DOHH2 (cell line): Measurements from ENCODE around the gene ATG2B.

ENCODE experiments used
- H3F3A ChIP-seq: fragments of 200-600 bp; sonication (generic), shearing (Covaris generic); 2 replicates; pipeline ENCODE4 v1.6.0; 2016; ENCODE audit warnings: antibody characterized with exemption, mild to moderate bottlenecking; ENCODE audit not compliant: control insufficient read depth, insufficient read depth
- H3K27ac ChIP-seq: fragments of 200-600 bp; sonication (generic); 2 replicates; pipeline ENCODE4 v1.5.1; 2014; ENCODE audit warnings: low read depth, mild to moderate bottlenecking, low read length, moderate library complexity
- H3K27me3 ChIP-seq: fragments of 200-600 bp; sonication (generic); 2 replicates; pipeline ENCODE4 v1.6.1; 2014; ENCODE audit warnings: mild to moderate bottlenecking, low read length, mixed read lengths; ENCODE audit not compliant: control insufficient read depth
- H3K36me3 ChIP-seq: fragments of 200-600 bp; sonication (generic); 2 replicates; pipeline ENCODE4 v1.6.1; 2014; ENCODE audit warnings: mild to moderate bottlenecking, low read length, moderate library complexity, mixed read lengths; ENCODE audit not compliant: control insufficient read depth
- H3K4me1 ChIP-seq: fragments of 200-600 bp; sonication (generic); 2 replicates; pipeline ENCODE4 v1.6.1; 2014; ENCODE audit warnings: mild to moderate bottlenecking, low read length, mixed read lengths; ENCODE audit not compliant: control insufficient read depth
- H3K4me2 ChIP-seq: fragments of 200-600 bp; sonication (generic); 2 replicates; pipeline ENCODE4 v1.6.0; 2014; ENCODE audit warnings: mild to moderate bottlenecking, low read length, moderate library complexity
- H3K4me3 ChIP-seq: fragments of 200-600 bp; sonication (generic); 2 replicates; pipeline ENCODE4 v1.5.1; 2014; ENCODE audit warnings: mild to moderate bottlenecking, low read length, mixed read lengths
- H3K79me2 ChIP-seq: fragments of 200-600 bp; sonication (generic); 2 replicates; pipeline ENCODE4 v1.6.1; 2014; ENCODE audit warnings: mild to moderate bottlenecking, low read length, mixed read lengths; ENCODE audit not compliant: control insufficient read depth
- H3K9me2 ChIP-seq: fragments of 200-600 bp; sonication (generic); replicated peaks from 2 replicates; pipeline ENCODE4 v1.6.1; 2014; ENCODE audit warnings: mild to moderate bottlenecking, low read length, mixed read lengths; ENCODE audit not compliant: control insufficient read depth
- H3K9me3 ChIP-seq: fragments of 200-600 bp; sonication (generic); 2 replicates; pipeline ENCODE4 v1.6.1; 2014; ENCODE audit warnings: antibody characterized with exemption, low read length, mixed read lengths; ENCODE audit not compliant: control insufficient read depth, insufficient read depth
- H4K20me1 ChIP-seq: fragments of 200-600 bp; sonication (generic); 2 replicates; pipeline ENCODE4 v1.6.0; 2014; ENCODE audit warnings: low read depth, mild to moderate bottlenecking, antibody characterized with exemption, low read length, moderate library complexity; ENCODE audit not compliant: control insufficient read depth, insufficient read depth
- CTCF ChIP-seq: fragments of 200-600 bp; sonication (generic); IDR thresholded peaks from one replicate; pipeline ENCODE4 v1.5.1; 2014; ENCODE audit warnings: antibody characterized with exemption, mild to moderate bottlenecking, low read depth, low read length; ENCODE audit not compliant: poor library complexity, severe bottlenecking
- EZH2phosphoT487 ChIP-seq: fragments of 200-600 bp; sonication (generic); IDR thresholded peaks from 2 replicates; pipeline ENCODE4 v1.6.1; 2017; ENCODE audit warnings: borderline replicate concordance, mild to moderate bottlenecking, antibody characterized with exemption, low read length, moderate library complexity, mixed read lengths

ATG2B gene

DNA sequence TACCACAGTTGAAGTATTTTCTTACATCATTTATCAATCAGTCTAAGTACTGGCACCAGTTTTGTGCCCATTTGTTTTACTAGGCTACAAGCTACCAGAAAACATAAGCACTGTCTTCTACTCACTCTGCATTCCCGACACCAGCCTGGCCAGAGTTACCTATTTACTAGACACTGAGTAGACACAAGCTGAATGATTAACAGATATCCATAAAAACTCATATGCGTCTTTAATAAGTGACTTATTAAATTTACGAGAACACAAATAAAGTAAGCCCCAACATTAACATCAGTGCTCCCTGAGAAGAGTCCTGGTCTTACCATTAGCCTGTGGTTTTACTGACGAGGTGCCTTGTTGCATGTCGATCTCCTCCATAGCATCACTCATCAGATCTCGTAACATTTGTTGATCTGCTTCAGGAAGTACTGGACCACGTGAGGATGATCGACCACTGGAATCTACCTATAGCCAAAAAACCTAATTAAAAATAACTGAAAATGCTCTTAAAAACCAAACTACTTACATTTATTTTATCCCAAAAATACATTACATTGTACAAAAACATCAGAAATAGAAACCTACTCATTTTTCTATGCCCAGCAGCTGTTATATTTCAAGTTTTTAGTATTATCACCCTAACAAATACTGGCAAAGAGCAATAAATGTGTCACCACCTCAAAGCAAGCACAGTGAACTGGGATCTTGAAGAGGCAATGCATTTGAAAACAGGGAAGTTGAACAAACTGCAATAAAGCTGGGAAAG lies 53.8 kb downstream of the ATG2B start:
- Histone ChIP-seq H3K4me1 (no peaks in the 10 kb centered on the region), H3K4me2 (no peak overlapping the region), H3K27me3 (no peaks in the 10 kb centered on the region), H4K20me1 (no peaks in the 10 kb centered on the region), H3K79me2 (no peaks in the 10 kb centered on the region), H3K4me3 (no peak overlapping the region), H3K27ac (no peak overlapping the region), H3K9me3 (no peaks in the 10 kb centered on the region), H3K36me3 (peaks cover 50% of the 10 kb centered on the region), H3K9me2 (no peaks in the 10 kb centered on the region), H3F3A (no peaks in the 10 kb centered on the region)
- TF ChIP-seq EZH2phosphoT487 (no peak), CTCF (no peak)

DNA sequence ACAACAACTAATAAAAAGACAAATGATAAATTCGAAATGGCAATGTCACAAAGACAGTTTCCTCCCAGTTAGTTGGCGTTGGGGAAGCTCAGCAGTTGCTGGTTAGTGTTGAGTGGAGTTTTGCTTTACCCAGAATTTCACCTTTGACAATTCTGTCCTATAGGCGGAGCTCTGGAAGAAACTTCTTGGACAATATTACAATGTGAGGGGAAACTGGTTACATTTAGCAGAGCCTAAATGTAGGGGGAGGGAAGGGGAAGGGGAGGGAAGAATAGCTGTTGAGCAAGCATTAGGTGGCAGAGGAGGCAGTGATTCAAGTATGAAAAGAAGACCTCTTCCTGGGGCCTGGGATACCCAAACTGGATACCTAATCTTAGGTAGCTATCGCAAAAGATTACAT lies 55.7 kb downstream of the ATG2B start:
- Histone ChIP-seq H3K4me1 (no peaks in the 10 kb centered on the region), H3K9me3 (no peaks in the 10 kb centered on the region), H3K79me2 (no peaks in the 10 kb centered on the region), H4K20me1 (no peaks in the 10 kb centered on the region), H3K4me2 (no peak overlapping the region), H3F3A (no peaks in the 10 kb centered on the region), H3K36me3 (peaks cover 57% of the 10 kb centered on the region), H3K27me3 (no peaks in the 10 kb centered on the region), H3K9me2 (no peaks in the 10 kb centered on the region), H3K4me3 (no peak overlapping the region), H3K27ac (no peak overlapping the region)
- TF ChIP-seq EZH2phosphoT487 (no peak), CTCF (no peak)

GRCh38 chr14:96304956-96305355 lies 58.2 kb downstream of the ATG2B start:
- H3K36me3 ChIP-seq = peaks cover 47% of the 10 kb centered on the region

More at GRCh38 chr14:96304956-96305355, 58.2 kb downstream of the ATG2B start:
- Histone ChIP-seq H3K4me1 (no peaks in the 10 kb centered on the region), H3F3A (no peaks in the 10 kb centered on the region), H3K4me3 (no peak overlapping the region), H3K27ac (no peak overlapping the region), H3K27me3 (no peaks in the 10 kb centered on the region), H3K9me2 (no peaks in the 10 kb centered on the region), H3K79me2 (no peaks in the 10 kb centered on the region), H4K20me1 (no peaks in the 10 kb centered on the region), H3K4me2 (no peak overlapping the region), H3K9me3 (no peaks in the 10 kb centered on the region)
- TF ChIP-seq EZH2phosphoT487 (no peak), CTCF (peak; percentile 26)
